ENCODE measurements around the gene CRYAA.
"Not testable (repeated sequence)": the region's sequence is repeated elsewhere in the genome, so short reads cannot be mapped to it uniquely, and the experiment has no call there.

The CRYAA gene

GRCh38 chr21:43168708-43169107, at the start of gene CRYAA:
CRYAA (plus strand) TSS chr21:43169008; CDS start chr21:43169100, 92 bp downstream.
- not testable (repeated sequence) for DNase-seq (ENCODE audit: low read depth, low spot score)

GRCh38 chr21:43130094-43130493, 38.7 kb upstream of the CRYAA start:
- not testable (repeated sequence) for DNase-seq (ENCODE audit: low read depth, low spot score)

- not testable (repeated sequence) for DNase-seq (ENCODE audit: low read depth, low spot score)
These were observed 34.3 kb upstream of the CRYAA start for GRCh38 chr21:43134520-43134919.

- DNase-seq (ENCODE audit: low read depth, low spot score): not testable (repeated sequence)
These were observed 29.9 kb upstream of the CRYAA start for GRCh38 chr21:43138944-43139343.

- not testable (repeated sequence) for DNase-seq (ENCODE audit: low read depth, low spot score)
These were observed 27.4 kb upstream of the CRYAA start for GRCh38 chr21:43141407-43141806.

GRCh38 chr21:43146637-43147036, 22.2 kb upstream of the CRYAA start:
- DNase-seq (ENCODE audit: low read depth, low spot score): not testable (repeated sequence)

GRCh38 chr21:43147999-43148398, 20.8 kb upstream of the CRYAA start:
- not testable (repeated sequence) for DNase-seq (ENCODE audit: low read depth, low spot score)

- DNase-seq (ENCODE audit: low read depth, low spot score): not testable (repeated sequence)
These were observed 19.5 kb upstream of the CRYAA start for GRCh38 chr21:43149344-43149743.

- DNase-seq (ENCODE audit: low read depth, low spot score): not testable (repeated sequence)
These were observed 15.2 kb upstream of the CRYAA start for GRCh38 chr21:43153601-43154000.

GRCh38 chr21:43159279-43160175, 9.3 kb upstream of the CRYAA start:
- not testable (repeated sequence) for DNase-seq (ENCODE audit: low read depth, low spot score)

- DNase-seq (ENCODE audit: low read depth, low spot score): not testable (repeated sequence)
These were observed 6.7 kb upstream of the CRYAA start for GRCh38 chr21:43161826-43162707.

GRCh38 chr21:43162708-43163205, 6.1 kb upstream of the CRYAA start:
- not testable (repeated sequence) for DNase-seq (ENCODE audit: low read depth, low spot score)

- not testable (repeated sequence) for DNase-seq (ENCODE audit: low read depth, low spot score)
These were observed 4.0 kb upstream of the CRYAA start for GRCh38 chr21:43164823-43165222.

GRCh38 chr21:43165734-43166133, 3.1 kb upstream of the CRYAA start:
- not testable (repeated sequence) for DNase-seq (ENCODE audit: low read depth, low spot score)

- DNase-seq (ENCODE audit: low read depth, low spot score): not testable (repeated sequence)
These were observed 550 bp downstream of the CRYAA start for GRCh38 chr21:43169230-43169886.

GRCh38 chr21:43169891-43170290, 1.1 kb downstream of the CRYAA start:
- not testable (repeated sequence) for DNase-seq (ENCODE audit: low read depth, low spot score)

GRCh38 chr21:43172812-43173211, 4.0 kb downstream of the CRYAA start:
- DNase-seq (ENCODE audit: low read depth, low spot score): not testable (repeated sequence)

GRCh38 chr21:43173438-43173837, 4.6 kb downstream of the CRYAA start:
- DNase-seq (ENCODE audit: low read depth, low spot score): not testable (repeated sequence)

- not testable (repeated sequence) for DNase-seq (ENCODE audit: low read depth, low spot score)
These were observed 5.1 kb downstream of the CRYAA start for GRCh38 chr21:43173930-43174329.

GRCh38 chr21:43174998-43175397, 6.2 kb downstream of the CRYAA start:
- not testable (repeated sequence) for DNase-seq (ENCODE audit: low read depth, low spot score)

- DNase-seq (ENCODE audit: low read depth, low spot score): not testable (repeated sequence)
These were observed 7.8 kb downstream of the CRYAA start for GRCh38 chr21:43176621-43177020.
